Subcutaneous abdominal adipose tissue (tissue), 5 donors: ENCODE measurements around the gene ERVH48-1.
"Not testable (repeated sequence)": the region's sequence is repeated elsewhere in the genome, so short reads cannot be mapped to it uniquely, and the experiment has no call there.

Experiments used
- H3K27ac ChIP-seq: one replicate; pipeline ENCODE4 v1.7.0; 2013; ENCODE audit warnings: low read depth, mild to moderate bottlenecking, inconsistent platforms, low read length, moderate library complexity
- H3K27me3 ChIP-seq, 5 donors: one replicate each; pipeline ENCODE4 v1.7.0; 2013; ENCODE audit warnings: low read length in 5 of 5, inconsistent platforms in 1 of 5; ENCODE audit not compliant: control insufficient read depth in 5 of 5, insufficient read depth in 4 of 5
- H3K36me3 ChIP-seq, 5 donors: one replicate each; pipeline ENCODE4 v1.7.0; 2013; ENCODE audit warnings: low read length in 5 of 5; ENCODE audit not compliant: control insufficient read depth in 5 of 5, insufficient read depth in 5 of 5
- H3K4me1 ChIP-seq, 5 donors: one replicate each; pipeline ENCODE4 v1.7.0; 2013; ENCODE audit warnings: low read length in 5 of 5, mild to moderate bottlenecking in 3 of 5, moderate library complexity in 1 of 5; ENCODE audit not compliant: control insufficient read depth in 5 of 5, insufficient read depth in 5 of 5
- H3K4me3 ChIP-seq, 5 donors: one replicate each; pipeline ENCODE4 v1.7.0; 2013; ENCODE audit warnings: low read length in 5 of 5, low read depth in 1 of 5
- H3K9ac ChIP-seq, 5 donors: one replicate each; pipeline ENCODE4 v1.7.0; 2013; ENCODE audit warnings: low read length in 5 of 5, mild to moderate bottlenecking in 4 of 5, moderate library complexity in 3 of 5
- H3K9me3 ChIP-seq, 5 donors: one replicate each; pipeline ENCODE4 v1.7.0; 2013; ENCODE audit warnings: low read length in 5 of 5; ENCODE audit not compliant: control insufficient read depth in 5 of 5
- donor health status: healthy.
- donor health status: healthy.
- donor health status: healthy.
- donor health status: healthy.
- donor health status: healthy.

ERVH48-1 gene

GRCh38 chr21:42964086-42964485, 38.7 kb upstream of the ERVH48-1 start:
- Histone ChIP-seq H3K4me3 (no peak overlapping the region), H3K4me1 (no peaks in the 10 kb centered on the region), H3K36me3 (no peaks in the 10 kb centered on the region), H3K9me3 (no peaks in the 10 kb centered on the region), H3K27me3 (no peaks in the 10 kb centered on the region), H3K9ac (no peak overlapping the region), H3K27ac (no peak overlapping the region)

DNA sequence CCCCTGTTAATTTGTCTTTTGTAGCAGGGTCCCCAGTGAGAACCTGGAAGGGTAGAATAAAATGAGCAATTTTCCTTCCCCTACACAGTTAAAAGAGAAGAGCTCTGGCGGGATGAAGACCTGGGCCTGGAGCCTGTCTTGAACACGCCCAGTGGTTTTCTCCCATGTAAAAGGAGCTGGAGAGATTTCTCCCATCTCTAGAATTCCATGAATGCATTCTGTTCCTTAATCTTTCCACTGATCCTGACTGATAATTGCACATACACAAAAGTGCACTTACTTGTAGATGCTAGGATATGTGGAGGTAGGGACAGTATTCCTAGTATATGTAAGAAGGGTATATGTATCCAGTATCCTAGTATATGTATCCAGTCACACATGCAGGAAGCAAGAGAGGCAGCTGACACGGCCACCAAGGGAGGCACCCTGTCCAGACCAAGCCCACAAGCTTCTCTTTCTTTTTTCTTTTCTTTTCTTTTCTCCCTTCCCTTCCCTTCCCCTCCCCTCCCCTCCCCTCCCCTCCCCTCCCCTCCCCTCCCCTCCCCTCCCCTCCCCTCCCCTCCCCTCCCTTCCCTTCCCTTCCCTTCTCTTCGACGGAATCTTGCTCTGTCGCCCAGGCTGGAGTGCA, 37.1 kb upstream of the ERVH48-1 start:
- H3K4me3 ChIP-seq: no peak overlapping the region
- no peaks in the 10 kb centered on the region for H3K36me3 ChIP-seq
- no peaks in the 10 kb centered on the region for H3K4me1 ChIP-seq
- H3K27me3 ChIP-seq: no peaks in the 10 kb centered on the region
- no peak overlapping the region for H3K27ac ChIP-seq
- H3K9me3 ChIP-seq: no peaks in the 10 kb centered on the region
- H3K9ac ChIP-seq: no peak overlapping the region

GRCh38 chr21:42959728-42960127, 34.3 kb upstream of the ERVH48-1 start:
- H3K4me3 ChIP-seq: no peak overlapping the region
- H3K27me3 ChIP-seq: no peaks in the 10 kb centered on the region
- H3K27ac ChIP-seq: no peak overlapping the region
- H3K36me3 ChIP-seq: no peaks in the 10 kb centered on the region
- H3K9me3 ChIP-seq: no peaks in the 10 kb centered on the region
- no peaks in the 10 kb centered on the region for H3K4me1 ChIP-seq
- no peak overlapping the region for H3K9ac ChIP-seq

DNA sequence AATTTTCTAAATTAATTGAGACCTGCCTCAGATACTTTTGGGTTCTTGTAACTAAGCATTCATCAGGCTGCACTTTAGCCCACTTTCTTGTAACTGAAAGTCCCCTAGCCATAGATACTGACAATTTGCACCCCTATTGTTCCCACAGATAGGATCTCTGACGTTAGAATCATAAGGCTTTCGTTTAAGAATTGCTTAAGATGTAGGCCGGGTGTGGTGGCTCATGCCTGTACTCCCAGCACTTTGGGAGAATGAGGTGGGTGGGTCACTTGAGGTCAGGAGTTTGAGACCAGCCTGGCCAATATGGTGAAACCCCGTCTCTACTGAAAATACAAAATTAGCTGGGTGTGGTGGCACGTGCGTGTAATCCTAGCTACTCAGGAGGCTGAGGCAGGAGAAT, 32.7 kb upstream of the ERVH48-1 start:
- H3K27ac ChIP-seq, H3K9me3 ChIP-seq, H3K27me3 ChIP-seq, H3K9ac ChIP-seq, H3K4me3 ChIP-seq, H3K36me3 ChIP-seq, H3K4me1 ChIP-seq: not testable (repeated sequence)

DNA sequence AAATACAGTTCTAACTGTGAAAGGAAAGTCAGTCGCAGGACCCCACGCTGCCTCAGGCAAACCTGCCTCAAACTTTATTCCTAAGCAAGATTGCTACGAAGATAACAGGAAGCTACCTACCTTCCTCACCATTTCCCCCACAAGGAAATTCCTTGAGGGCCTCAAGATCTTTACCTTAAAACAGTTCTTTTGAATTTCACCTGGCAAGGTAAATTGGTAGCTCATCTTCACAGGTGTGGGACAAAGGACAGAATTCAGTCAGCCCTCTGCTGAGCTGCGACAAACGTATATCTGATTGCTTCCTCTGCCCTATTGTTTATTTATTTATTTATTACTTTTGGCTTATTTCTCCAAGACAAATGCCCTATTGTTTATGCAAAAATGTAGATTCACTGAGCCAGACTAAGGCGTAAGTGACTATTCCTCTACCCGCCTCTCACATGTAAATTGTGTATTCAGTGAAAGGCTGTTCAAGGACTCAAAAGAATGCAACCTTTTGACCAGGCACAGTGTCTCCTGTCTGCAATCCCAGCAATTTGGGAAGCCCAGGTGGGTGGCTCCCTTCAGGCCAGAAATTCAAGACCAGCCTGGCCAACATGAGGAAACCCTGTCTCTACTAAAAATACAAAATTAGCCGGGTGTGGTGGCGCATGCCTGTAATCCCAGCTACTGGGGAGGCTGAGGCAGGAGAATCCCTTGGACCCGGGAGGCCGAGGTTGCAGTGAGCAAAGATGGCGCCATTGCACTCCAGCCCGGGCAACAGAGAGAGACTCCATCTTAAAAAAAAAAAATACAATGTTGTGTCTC, 31.6 kb upstream of the ERVH48-1 start:
- H3K9me3 ChIP-seq: no peaks in the 10 kb centered on the region
- H3K36me3 ChIP-seq: no peaks in the 10 kb centered on the region
- no peak overlapping the region for H3K9ac ChIP-seq
- no peak overlapping the region for H3K27ac ChIP-seq
- H3K4me3 ChIP-seq: no peak overlapping the region
- H3K4me1 ChIP-seq: no peaks in the 10 kb centered on the region
- H3K27me3 ChIP-seq: no peaks in the 10 kb centered on the region

DNA sequence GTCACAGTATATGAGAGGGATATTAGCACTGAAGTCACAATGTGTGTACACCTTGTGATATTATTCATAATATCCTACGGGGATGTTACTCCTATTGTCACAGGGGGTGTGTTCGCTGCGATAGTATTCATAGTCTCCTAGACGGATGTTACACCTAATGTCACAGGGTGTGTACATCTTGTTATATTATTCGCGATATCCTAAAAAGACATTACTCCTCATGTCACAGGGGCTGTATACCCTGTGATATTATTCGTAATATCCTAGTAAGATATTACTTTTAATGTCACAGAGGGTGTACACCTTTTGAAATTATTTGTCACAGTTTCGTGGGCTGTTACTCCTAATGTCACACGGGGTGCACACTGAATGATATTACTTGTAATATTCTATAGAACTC, 25.8 kb upstream of the ERVH48-1 start:
- not testable (repeated sequence) for H3K9ac ChIP-seq, H3K9me3 ChIP-seq, H3K27me3 ChIP-seq, H3K4me3 ChIP-seq, H3K27ac ChIP-seq, H3K4me1 ChIP-seq, H3K36me3 ChIP-seq

DNA sequence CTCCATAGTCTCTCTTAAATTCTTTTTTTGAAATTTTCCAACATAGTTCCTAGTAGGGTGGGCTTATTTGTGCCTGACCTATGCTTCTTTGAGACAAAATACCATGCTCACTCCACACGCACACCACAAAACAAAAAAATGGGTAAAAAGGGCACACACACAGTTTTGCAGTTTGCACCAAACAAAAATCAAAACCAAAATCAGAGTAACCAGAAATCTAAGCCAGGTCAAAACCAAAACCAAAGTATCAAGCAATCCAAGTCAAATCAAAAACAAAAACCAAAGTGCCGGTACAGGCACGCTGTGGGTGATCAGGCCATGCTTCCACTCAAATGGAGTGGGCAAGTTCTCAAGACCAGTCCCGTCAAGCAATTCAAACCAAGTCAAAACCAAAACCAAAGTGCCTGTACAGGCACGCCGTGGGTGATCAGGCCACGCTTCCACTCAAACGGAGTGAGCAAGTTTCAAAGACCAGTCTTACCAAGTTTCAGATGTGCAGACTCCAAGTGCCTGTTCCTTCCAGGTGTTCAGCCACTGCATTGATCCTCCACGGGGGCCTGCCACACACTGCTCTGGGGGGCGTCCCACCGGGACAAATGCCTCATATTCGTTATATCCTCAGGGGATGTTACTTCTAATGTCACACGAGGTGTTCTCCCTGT, 23.8 kb upstream of the ERVH48-1 start:
- H3K4me3 ChIP-seq, H3K27ac ChIP-seq, H3K9ac ChIP-seq, H3K27me3 ChIP-seq, H3K4me1 ChIP-seq, H3K9me3 ChIP-seq, H3K36me3 ChIP-seq: not testable (repeated sequence)

- H3K36me3 ChIP-seq: no peaks in the 10 kb centered on the region
- peaks cover 0 to 12% (median 6%) of the 10 kb centered on the region in 5 donors for H3K4me1 ChIP-seq
- H3K9me3 ChIP-seq: no peaks in the 10 kb centered on the region
- H3K27ac ChIP-seq: no peak overlapping the region
- no peak overlapping the region for H3K4me3 ChIP-seq
- no peaks in the 10 kb centered on the region for H3K27me3 ChIP-seq
- H3K9ac ChIP-seq: no peak overlapping the region
These were observed 16.8 kb upstream of the ERVH48-1 start for GRCh38 chr21:42942244-42942643.

DNA sequence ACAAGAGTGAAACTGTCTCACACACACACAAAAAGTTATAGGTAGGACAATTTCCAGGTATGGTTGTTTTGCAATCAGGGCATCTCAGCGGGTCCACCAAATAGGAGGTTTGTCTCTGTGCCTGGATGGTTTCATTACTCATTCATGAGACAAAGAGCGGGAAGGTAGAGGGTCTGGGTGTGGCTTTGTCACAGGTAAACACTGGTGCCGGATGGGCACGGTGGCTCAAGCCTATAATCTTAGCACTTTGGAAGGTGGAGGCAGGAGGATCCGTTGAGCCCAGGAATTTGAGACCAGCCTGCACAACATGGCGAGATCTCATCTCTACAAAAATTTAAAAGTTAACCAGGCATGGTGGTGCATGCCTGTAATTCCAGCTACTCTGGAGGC, 16.3 kb upstream of the ERVH48-1 start:
- H3K27ac ChIP-seq: no peak overlapping the region

More for the DNA sequence above, 16.3 kb upstream of the ERVH48-1 start:
- no peaks in the 10 kb centered on the region for H3K36me3 ChIP-seq
- H3K9me3 ChIP-seq: no peaks in the 10 kb centered on the region
- H3K9ac ChIP-seq: no peak overlapping the region
- H3K4me3 ChIP-seq: no peak overlapping the region
- H3K27me3 ChIP-seq: no peaks in the 10 kb centered on the region
- peaks cover 0 to 12% (median 6%) of the 10 kb centered on the region in 5 donors for H3K4me1 ChIP-seq
